Measurements from ENCODE around the gene TMEM220.

- TF ChIP-seq THRAP3 (IDR thresholded peaks at IDR 0.05; ENCODE audit: borderline replicate concordance) (no peak), NONO (IDR thresholded peaks at IDR 0.05; ENCODE audit: low read depth in 2 of 2, low read length in 1 of 2) (no peak), CREB5 (CRISPR knock-in tag; IDR thresholded peaks at IDR 0.05) (no peak), PTTG1 (tag; IDR thresholded peaks at IDR 0.05; ENCODE audit: low read depth) (no peak), PHF21A (IDR thresholded peaks at IDR 0.05; ENCODE audit: borderline replicate concordance, low read depth) (no peak), ADNP (tag; IDR thresholded peaks at IDR 0.05) (no peak), GATAD2B (IDR thresholded peaks at IDR 0.05; ENCODE audit: borderline replicate concordance) (no peak), ZNF263 (CRISPR knock-in tag; IDR thresholded peaks at IDR 0.05; ENCODE audit: borderline replicate concordance) (no peak), SNRNP70 (optimal IDR thresholded peaks at IDR 0.05; ENCODE audit: low read depth, low read length) (no peak), ZNF121 (CRISPR knock-in tag; conservative IDR thresholded peaks at IDR 0.05) (no peak), YBX1 (IDR thresholded peaks at IDR 0.05) (no peak), ZNF79 (CRISPR knock-in tag; IDR thresholded peaks at IDR 0.05; ENCODE audit: low read depth) (no peak), ARID4B (CRISPR knock-in tag; IDR thresholded peaks at IDR 0.05) (no peak)
- TF ChIP-seq, protein P1, sequence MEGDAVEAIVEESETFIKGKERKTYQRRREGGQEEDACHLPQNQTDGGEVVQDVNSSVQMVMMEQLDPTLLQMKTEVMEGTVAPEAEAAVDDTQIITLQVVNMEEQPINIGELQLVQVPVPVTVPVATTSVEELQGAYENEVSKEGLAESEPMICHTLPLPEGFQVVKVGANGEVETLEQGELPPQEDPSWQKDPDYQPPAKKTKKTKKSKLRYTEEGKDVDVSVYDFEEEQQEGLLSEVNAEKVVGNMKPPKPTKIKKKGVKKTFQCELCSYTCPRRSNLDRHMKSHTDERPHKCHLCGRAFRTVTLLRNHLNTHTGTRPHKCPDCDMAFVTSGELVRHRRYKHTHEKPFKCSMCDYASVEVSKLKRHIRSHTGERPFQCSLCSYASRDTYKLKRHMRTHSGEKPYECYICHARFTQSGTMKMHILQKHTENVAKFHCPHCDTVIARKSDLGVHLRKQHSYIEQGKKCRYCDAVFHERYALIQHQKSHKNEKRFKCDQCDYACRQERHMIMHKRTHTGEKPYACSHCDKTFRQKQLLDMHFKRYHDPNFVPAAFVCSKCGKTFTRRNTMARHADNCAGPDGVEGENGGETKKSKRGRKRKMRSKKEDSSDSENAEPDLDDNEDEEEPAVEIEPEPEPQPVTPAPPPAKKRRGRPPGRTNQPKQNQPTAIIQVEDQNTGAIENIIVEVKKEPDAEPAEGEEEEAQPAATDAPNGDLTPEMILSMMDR (IDR thresholded peaks at IDR 0.05 in 2 of 3, conservative IDR thresholded peaks at IDR 0.05 in 1 of 3; ENCODE audit: insufficient read depth in 2 of 3, low read depth in 1 of 3, low read length in 3 of 3), result no peak
These were observed 31.6 kb downstream of the TMEM220 start for GRCh38 chr17:10698096-10698818.

Data from K562 (cell line).